GM06990 (cell line): ENCODE measurements around the gene STK11IP.

Source experiments
- DNase-seq: peaks from one replicate; pipeline ENCODE4 v3.0.0-alpha.2; 2011; ENCODE audit not compliant: insufficient read length; ENCODE audit errors: extremely low read depth
- H3K27me3 ChIP-seq: replicated peaks from 2 replicates; pipeline ENCODE4 v1.6.0; 2011; ENCODE audit warnings: low read length; ENCODE audit not compliant: control insufficient read depth, insufficient read depth
- H3K36me3 ChIP-seq: 2 replicates; pipeline ENCODE4 v1.5.1; 2011; ENCODE audit warnings: low read length; ENCODE audit not compliant: control insufficient read depth, insufficient read depth
- H3K4me3 ChIP-seq: replicated peaks from 2 replicates; pipeline ENCODE4 v1.5.1; 2011; ENCODE audit warnings: low read depth, mild to moderate bottlenecking, control low read depth, low read length
- TF ChIP-seq, protein P1 (sequence below): IDR thresholded peaks from 2 replicates; pipeline ENCODE4 v1.5.1; 2011; ENCODE audit warnings: low read length, control low read depth, mild to moderate bottlenecking, inconsistent platforms; ENCODE audit not compliant: insufficient read depth, poor library complexity, severe bottlenecking

STK11IP gene

DNA sequence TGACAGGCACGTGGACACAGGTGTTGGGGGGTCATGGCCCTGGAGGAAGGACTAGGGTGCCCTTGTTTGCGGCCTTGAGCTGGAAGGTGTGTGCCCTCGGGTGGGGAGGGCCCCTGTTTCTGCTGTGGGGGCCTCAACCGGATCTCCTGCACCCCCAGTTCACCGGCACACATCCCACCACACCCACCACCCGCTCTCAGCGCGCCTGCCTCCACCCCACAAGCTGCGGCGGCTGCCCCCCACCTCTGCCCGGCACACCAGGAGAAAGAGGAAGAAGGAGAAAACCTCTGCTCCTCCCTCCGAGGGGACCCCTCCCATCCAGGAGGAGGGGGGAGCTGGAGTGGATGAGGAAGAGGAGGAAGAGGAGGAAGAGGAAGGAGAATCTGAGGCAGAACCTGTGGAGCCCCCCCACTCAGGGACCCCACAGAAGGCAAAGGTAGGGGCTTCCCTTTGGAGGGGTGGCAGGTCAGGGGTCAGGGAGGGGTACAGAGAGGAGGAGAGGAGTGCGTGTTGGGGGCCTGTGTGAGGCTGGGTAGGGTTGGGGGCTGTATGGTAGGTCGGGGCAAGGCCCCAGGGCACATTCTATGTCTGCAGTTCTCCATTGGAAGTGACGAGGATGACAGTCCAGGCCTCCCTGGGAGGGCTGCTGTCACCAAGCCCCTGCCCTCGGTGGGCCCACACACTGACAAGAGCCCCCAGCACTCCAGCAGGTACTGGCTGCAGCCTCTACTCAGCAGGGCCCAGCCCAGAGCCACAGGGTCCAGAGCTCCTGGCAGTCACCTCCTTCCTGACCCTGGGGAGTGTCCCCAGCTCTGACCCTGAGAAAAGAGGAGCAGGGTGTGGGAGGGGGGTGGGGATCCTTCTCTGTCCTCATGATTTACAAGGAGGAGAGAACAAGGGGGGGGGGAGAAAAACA, 31.6 kb downstream of the STK11IP start:
- peaks cover 2% of the 10 kb centered on the region for H3K27me3 ChIP-seq
- no peak overlapping the region for H3K4me3 ChIP-seq
- no peak for DNase-seq
- TF ChIP-seq, protein P1, sequence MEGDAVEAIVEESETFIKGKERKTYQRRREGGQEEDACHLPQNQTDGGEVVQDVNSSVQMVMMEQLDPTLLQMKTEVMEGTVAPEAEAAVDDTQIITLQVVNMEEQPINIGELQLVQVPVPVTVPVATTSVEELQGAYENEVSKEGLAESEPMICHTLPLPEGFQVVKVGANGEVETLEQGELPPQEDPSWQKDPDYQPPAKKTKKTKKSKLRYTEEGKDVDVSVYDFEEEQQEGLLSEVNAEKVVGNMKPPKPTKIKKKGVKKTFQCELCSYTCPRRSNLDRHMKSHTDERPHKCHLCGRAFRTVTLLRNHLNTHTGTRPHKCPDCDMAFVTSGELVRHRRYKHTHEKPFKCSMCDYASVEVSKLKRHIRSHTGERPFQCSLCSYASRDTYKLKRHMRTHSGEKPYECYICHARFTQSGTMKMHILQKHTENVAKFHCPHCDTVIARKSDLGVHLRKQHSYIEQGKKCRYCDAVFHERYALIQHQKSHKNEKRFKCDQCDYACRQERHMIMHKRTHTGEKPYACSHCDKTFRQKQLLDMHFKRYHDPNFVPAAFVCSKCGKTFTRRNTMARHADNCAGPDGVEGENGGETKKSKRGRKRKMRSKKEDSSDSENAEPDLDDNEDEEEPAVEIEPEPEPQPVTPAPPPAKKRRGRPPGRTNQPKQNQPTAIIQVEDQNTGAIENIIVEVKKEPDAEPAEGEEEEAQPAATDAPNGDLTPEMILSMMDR, result no peak
- H3K36me3 ChIP-seq, result no peaks in the 10 kb centered on the region

DNA sequence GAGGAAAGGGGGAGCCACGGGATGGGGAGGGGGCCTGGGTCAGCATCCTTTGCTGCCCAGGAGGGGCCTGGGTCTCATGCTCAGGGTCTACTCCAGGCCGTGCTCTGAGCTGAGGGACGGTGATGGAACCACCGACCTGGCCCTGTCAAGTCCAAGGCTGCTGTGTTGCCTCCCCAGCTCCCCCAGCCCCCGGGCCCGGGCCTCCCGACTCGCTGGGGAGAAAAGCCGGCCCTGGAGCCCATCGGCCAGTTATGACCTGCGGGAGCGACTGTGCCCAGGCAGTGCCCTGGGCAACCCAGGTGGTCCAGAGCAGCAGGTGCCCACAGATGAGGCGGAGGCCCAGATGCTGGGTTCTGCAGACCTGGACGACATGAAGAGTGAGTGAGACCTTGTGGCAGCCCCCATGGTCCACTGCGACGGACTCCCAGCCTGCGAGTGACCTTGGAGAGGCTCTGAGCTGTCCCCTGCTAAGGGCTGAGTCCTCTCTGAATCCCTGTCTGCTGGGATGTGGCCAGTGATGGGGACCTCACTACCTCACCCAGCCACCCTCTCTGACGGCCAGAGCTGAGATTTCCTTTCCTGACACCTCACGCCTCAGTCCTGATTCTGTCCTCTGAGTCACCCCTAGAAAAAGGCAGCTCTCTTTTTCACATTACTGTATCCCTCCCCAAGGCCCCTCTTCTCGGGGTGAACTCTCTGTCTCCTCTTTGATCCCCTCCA, 32.5 kb downstream of the STK11IP start:
- H3K36me3 ChIP-seq, result no peaks in the 10 kb centered on the region
- H3K4me3 ChIP-seq, result no peak overlapping the region
- peaks cover 2% of the 10 kb centered on the region for H3K27me3 ChIP-seq
- TF ChIP-seq, protein P1, result no peak
- no peak for DNase-seq

DNA sequence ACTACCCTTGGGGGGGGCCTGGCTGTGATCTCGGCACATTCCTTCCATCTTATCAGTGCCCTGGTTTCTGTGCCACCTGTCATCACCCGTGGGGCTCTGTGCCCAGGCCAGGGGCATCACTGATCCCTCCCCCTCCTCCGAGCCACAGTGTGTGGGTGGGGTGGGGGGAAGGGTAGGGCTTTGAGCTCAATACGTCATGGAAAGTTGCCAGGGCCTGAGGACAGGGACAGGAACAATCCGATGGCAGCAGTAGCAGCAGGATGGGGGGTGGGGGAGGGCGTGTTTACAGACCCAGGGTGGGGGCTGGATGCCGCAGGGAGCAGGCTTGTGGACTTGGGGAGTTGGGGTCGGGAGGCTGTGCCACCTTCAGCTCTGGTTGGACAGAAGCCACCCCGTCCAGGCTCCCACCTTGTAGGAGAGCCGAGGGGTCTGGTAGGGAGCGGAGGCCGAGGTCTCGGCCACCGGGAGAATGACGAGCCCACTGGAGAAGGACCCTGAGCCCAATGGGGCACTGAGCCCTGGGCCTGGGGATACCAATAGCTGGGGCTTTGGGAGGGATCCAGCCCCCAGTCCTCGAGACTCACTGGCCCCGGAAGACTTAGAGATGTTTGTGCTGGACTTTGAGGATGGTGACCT, 33.2 kb downstream of the STK11IP start:
- TF ChIP-seq, protein P1, result no peak
- Histone ChIP-seq H3K27me3 (peaks cover 2% of the 10 kb centered on the region; the same call in 1 of the 2 replicates), H3K36me3 (no peaks in the 10 kb centered on the region), H3K4me3 (no peak overlapping the region)
- peak; percentile 2 for DNase-seq

DNA sequence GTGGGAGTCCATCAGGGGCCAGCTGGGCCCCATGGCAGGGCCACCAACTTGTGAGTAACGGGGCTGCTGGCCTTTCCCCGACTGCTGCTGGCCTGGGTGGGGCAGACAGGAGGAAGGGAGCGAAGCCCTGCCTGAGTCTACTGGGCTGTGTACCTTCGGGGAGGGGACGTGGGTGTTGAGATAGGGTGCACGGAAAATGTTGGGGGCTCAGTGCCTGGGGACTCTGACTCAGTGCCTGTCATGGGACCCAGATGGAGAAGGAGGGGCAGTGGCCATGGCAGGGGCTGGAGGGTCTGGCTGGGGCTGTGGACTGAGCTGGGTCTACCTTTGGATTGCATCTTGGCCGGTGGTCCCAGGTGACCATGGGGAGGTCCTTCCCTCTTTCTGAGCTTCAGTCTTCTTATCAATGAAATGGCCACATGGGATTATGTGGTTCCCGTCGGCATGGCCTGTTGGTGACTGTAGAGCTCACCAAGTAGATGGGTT, 33.8 kb downstream of the STK11IP start:
- H3K27me3 ChIP-seq, result peaks cover 2% of the 10 kb centered on the region; the same call in 1 of the 2 replicates
- DNase-seq, result no peak
- H3K4me3 ChIP-seq, result no peak overlapping the region
- TF ChIP-seq, protein P1, result no peak
- H3K36me3 ChIP-seq, result no peaks in the 10 kb centered on the region

DNA sequence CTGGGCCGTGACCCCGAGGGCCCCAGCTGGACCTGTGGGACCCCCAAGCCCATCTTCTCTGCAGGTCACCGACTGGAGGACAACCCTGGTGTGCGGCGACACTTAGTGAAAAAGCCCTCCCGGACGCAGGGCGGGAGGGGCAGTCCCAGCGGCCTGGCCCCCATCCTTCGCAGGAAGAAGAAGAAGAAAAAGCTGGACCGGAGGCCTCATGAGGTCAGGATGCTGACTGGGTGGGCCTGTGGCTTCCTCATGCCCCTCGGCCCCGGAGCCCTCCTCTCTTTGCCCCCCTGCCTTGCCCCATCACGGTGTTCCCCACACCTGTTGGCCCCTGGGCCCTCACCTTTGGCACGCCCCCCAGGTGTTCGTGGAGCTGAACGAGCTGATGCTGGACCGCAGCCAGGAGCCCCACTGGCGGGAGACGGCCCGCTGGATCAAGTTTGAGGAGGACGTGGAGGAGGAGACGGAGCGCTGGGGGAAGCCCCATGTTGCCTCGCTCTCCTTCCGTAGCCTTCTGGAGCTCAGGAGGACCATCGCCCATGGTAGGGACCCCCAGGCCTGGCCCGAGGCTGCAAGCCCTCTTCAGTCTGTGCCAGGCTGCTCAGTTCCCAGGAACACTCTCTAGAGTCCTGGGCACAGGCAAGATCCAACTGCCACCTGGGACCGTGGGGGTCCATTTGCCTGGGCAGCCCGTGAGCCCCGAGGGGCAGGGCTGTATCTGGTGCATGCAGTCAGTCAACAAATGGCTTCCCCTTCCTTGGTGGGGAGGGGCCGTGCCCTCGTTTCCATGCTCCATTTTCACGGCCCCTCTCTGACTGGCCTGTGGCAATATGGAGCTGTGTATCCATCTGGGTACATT, 34.5 kb downstream of the STK11IP start:
- Histone ChIP-seq H3K27me3 (no peaks in the 10 kb centered on the region; the same call in 1 of the 2 replicates), H3K36me3 (no peaks in the 10 kb centered on the region), H3K4me3 (no peak overlapping the region)
- TF ChIP-seq, protein P1, result no peak
- DNase-seq, result no peak
